GM12878 (cell line): Measurements from ENCODE around the gene ADK. TPM values are rescaled to one million over a fixed set of nuclear protein-coding genes. Genes with fewer than 3 reads are reported as not detected.

ENCODE experiments used
- CBFB ChIP-seq: IDR thresholded peaks from 2 replicates; pipeline ENCODE4 v1.6.1; 2016; ENCODE audit warnings: antibody characterized with exemption, low read depth
- CEBPZ ChIP-seq: fragments of 150-350 bp; IDR thresholded peaks from 2 replicates; pipeline ENCODE4 v1.6.1; 2016; ENCODE audit warnings: low read depth, low read length
- CHD4 ChIP-seq: fragments of 200-600 bp; sonication (generic); IDR thresholded peaks from 2 replicates; pipeline ENCODE4 v1.6.1; 2016; ENCODE audit warnings: mild to moderate bottlenecking
- E2F8 ChIP-seq: fragments of 450-650 bp; IDR thresholded peaks from 2 replicates; pipeline ENCODE4 v1.6.1; 2018; ENCODE audit warnings: mild to moderate bottlenecking, low read depth, moderate library complexity; ENCODE audit not compliant: partially characterized antibody
- EED ChIP-seq: sonication (generic); IDR thresholded peaks from 2 replicates; pipeline ENCODE4 v1.6.1; 2016; ENCODE audit warnings: antibody characterized with exemption, low read depth
- EGR1 ChIP-seq, 2 experiments: IDR thresholded peaks; 1 replicate in 1 of 2; 2 replicates in 1 of 2; pipeline ENCODE4 v1.6.1; 2011 to 2012; ENCODE audit warnings: low read depth in 2 of 2, low read length in 2 of 2, borderline replicate concordance in 1 of 2, mild to moderate bottlenecking in 1 of 2, moderate library complexity in 1 of 2
- FOXK2 ChIP-seq: fragments of 450-650 bp; IDR thresholded peaks from 2 replicates; pipeline ENCODE4 v1.6.1; 2017; ENCODE audit warnings: mild to moderate bottlenecking, moderate library complexity
- FOXM1 ChIP-seq: IDR thresholded peaks from 2 replicates; pipeline ENCODE4 v1.6.1; 2012; ENCODE audit warnings: low read depth, mild to moderate bottlenecking, inconsistent platforms, low read length, moderate library complexity
- HCFC1 ChIP-seq: fragments of 150-350 bp; IDR thresholded peaks from 2 replicates; pipeline ENCODE4 v1.6.1; 2014; ENCODE audit warnings: low read length
- HDAC2 ChIP-seq: fragments of 200-600 bp; sonication (generic); IDR thresholded peaks from 2 replicates; pipeline ENCODE4 v1.6.1; 2017
- JUNB ChIP-seq: IDR thresholded peaks from 2 replicates; pipeline ENCODE4 v1.6.1; 2016; ENCODE audit warnings: antibody characterized with exemption, mild to moderate bottlenecking
- NFYB ChIP-seq: IDR thresholded peaks from 2 replicates; pipeline ENCODE4 v1.6.1; 2011; ENCODE audit warnings: low read depth, mild to moderate bottlenecking, low read length, improper control_type of control experiment, moderate library complexity; ENCODE audit not compliant: insufficient read depth
- RELA ChIP-seq: fragments of 450-650 bp; IDR thresholded peaks from 2 replicates; pipeline ENCODE4 v1.8.0; 2014; ENCODE audit warnings: borderline replicate concordance; ENCODE audit not compliant: partially characterized antibody
- RFX5 ChIP-seq: IDR thresholded peaks from 2 replicates; pipeline ENCODE4 v1.6.1; 2011; ENCODE audit warnings: low read depth, low read length, improper control_type of control experiment
- RUNX3 ChIP-seq: IDR thresholded peaks from 2 replicates; pipeline ENCODE4 v1.6.1; 2012; ENCODE audit warnings: low read length, inconsistent platforms
- SIN3A ChIP-seq: IDR thresholded peaks from 2 replicates; pipeline ENCODE4 v1.6.1; 2012; ENCODE audit warnings: low read depth, low read length, improper control_type of control experiment
- SIX5 ChIP-seq: IDR thresholded peaks from 2 replicates; pipeline ENCODE4 v1.6.1; 2011; ENCODE audit warnings: mild to moderate bottlenecking, low read depth, low read length, moderate library complexity; ENCODE audit not compliant: severe bottlenecking
- SMAD5 ChIP-seq: IDR thresholded peaks from 2 replicates; pipeline ENCODE4 v1.6.1; 2016; ENCODE audit warnings: antibody characterized with exemption, low read depth
- SMARCA5 ChIP-seq: fragments of 450-650 bp; IDR thresholded peaks from 2 replicates; pipeline ENCODE4 v1.6.1; 2017; ENCODE audit warnings: mild to moderate bottlenecking
- SREBF2 ChIP-seq: IDR thresholded peaks from 2 replicates; pipeline ENCODE4 v1.6.1; 2012; ENCODE audit warnings: mild to moderate bottlenecking, low read length
- TCF7 ChIP-seq: IDR thresholded peaks from 2 replicates; pipeline ENCODE4 v1.6.1; 2014; ENCODE audit warnings: antibody characterized with exemption, borderline replicate concordance
- ZNF687 ChIP-seq: fragments of 450-650 bp; IDR thresholded peaks from 2 replicates; pipeline ENCODE4 v1.6.1; 2017; ENCODE audit warnings: mild to moderate bottlenecking, moderate library complexity
- polyA plus RNA-seq, 11 experiments: library from polyadenylated mRNA; depleted of rRNA in 4 of 11; unstranded in 6 of 11; stranded (reverse) in 5 of 11; fragments of >200 nt; fragmentation: Nextera tagmentation in 4 of 11; fragmentation: Illumina TruSeq in 1 of 11; extraction: Ambion mirVana in 4 of 11; extraction: Trizol in 1 of 11; gene quantifications; 1 replicate in 1 of 11; 2 replicates in 10 of 11; pipeline versions ENCODE4 v1.2.1 to v1.2.3, GENCODE V29; 2011 to 2016; ENCODE audit warnings: inconsistent platforms in 2 of 11, missing spikeins in 2 of 11, low read depth in 1 of 11
- total RNA-seq, 4 experiments: library from RNA; depleted of rRNA in 3 of 4; stranded (reverse); fragments of >200 nt in 3 of 4; fragmentation: Illumina TruSeq in 1 of 4; extraction: Trizol in 1 of 4; gene quantifications; 2 replicates each; pipeline versions ENCODE4 v1.2.1 to v1.2.3, GENCODE V29; 2013 to 2021

Gene ADK
- total and polyA plus RNA-seq, 10 of the 15 experiments (the other 5 are each of a cell fraction or from before 2014, with no cell fraction given), result 42.0 to 151 (median 81.6) TPM

- TF ChIP-seq ZNF687 (no peak; the same call in 1 of the 2 replicates), CHD4 (0 out of 2 replicates have a peak, but pooled peaks have one; percentile 25), EED (peak; percentile 96), NFYB (no peak), HDAC2 (no peak), E2F8 (peak; percentile 53), JUNB (peak; percentile 97), HCFC1 (no peak), SIN3A (no peak), CEBPZ (no peak), RFX5 (no peak), FOXM1 (peak; percentile 90), EGR1 (IDR thresholded peaks at IDR 0.05; ENCODE audit: borderline replicate concordance in 1 of 2, low read depth in 2 of 2, low read length in 2 of 2) (no peak), SMAD5 (no peak), SREBF2 (no peak), SMARCA5 (peak; percentile 70; the same call in 1 of the 2 replicates), CBFB (no peak), FOXK2 (no peak), TCF7 (no peak), RUNX3 (peak; percentile 80), SIX5 (no peak), RELA (no peak)
Observed at GRCh38 chr10:74585231-74586087, 434.4 kb downstream of the ADK start (continued).
